AML-193 (cell line): Measurements from ENCODE around the gene YEATS2.

Source experiments
- DNase-seq, 2 experiments: peaks; one replicate each; lab custom pipeline; 2025; lab: John Stamatoyannopoulos, UW

The YEATS2 gene

GRCh38 chr3:183837390-183837789, 139.8 kb downstream of the YEATS2 start:
- DNase-seq, result no peak

GRCh38 chr3:183837894-183838293, 140.3 kb downstream of the YEATS2 start:
- no peak for DNase-seq

GRCh38 chr3:183839751-183840150, 142.2 kb downstream of the YEATS2 start:
- DNase-seq, result no peak

GRCh38 chr3:183844606-183845005, 147.0 kb downstream of the YEATS2 start:
- DNase-seq, result no peak

GRCh38 chr3:183845090-183845489, 147.5 kb downstream of the YEATS2 start:
- no peak for DNase-seq

- no peak for DNase-seq
These were observed 148.2 kb downstream of the YEATS2 start for GRCh38 chr3:183845608-183846288.

- DNase-seq, result no peak
These were observed 156.9 kb downstream of the YEATS2 start for GRCh38 chr3:183854318-183855035.

- no peak for DNase-seq
These were observed 160.3 kb downstream of the YEATS2 start for GRCh38 chr3:183857863-183858262.
